ENCODE measurements around the gene COPE. TPM values are rescaled to one million over a fixed set of nuclear protein-coding genes. Genes with fewer than 3 reads are reported as not detected.

Gene COPE
- total and polyA plus RNA-seq, 10 donors = 135 to 261 (median 180) TPM

- 86 to 93% (median 91%) methylated on average over 28 to 34 of the region's 34 CpGs for WGBS, 5 donors
- TF ChIP-seq CTCF (IDR thresholded peaks at IDR 0.05 in 8 of 11, conservative IDR thresholded peaks at IDR 0.05 in 3 of 11) = no peak
- TF ChIP-seq POLR2A (IDR thresholded peaks at IDR 0.05) = no peak
- TF ChIP-seq POLR2AphosphoS5 (IDR thresholded peaks at IDR 0.05) = no peak
- peaks cover 0 to 6% (median 0%) of the 10 kb centered on the region in 8 donors for H3K9me3 ChIP-seq
- DNase-seq = peak; percentile 52
- H3K36me3 ChIP-seq = no peaks in the 10 kb centered on the region
- H3K27ac ChIP-seq = no peak overlapping the region
- H3K27me3 ChIP-seq (replicated peaks in 1 of 7) = no peaks in the 10 kb centered on the region
- intact Hi-C loops (cut with DNase I; ENCODE audit: low total_unique reads) = no loop called here
- H3K4me1 ChIP-seq = no peaks in the 10 kb centered on the region
- H3K4me3 ChIP-seq = no peak overlapping the region
Measured at GRCh38 chr19:18878858-18879578, 40.2 kb downstream of the COPE start.

GRCh38 chr19:18878058-18878797, 41.0 kb downstream of the COPE start:
- TF ChIP-seq POLR2AphosphoS5 (IDR thresholded peaks at IDR 0.05) (peak in 1 of 3 donors; percentile 5), CTCF (IDR thresholded peaks at IDR 0.05 in 8 of 11, conservative IDR thresholded peaks at IDR 0.05 in 3 of 11) (no peak)
- H3K27ac ChIP-seq = no peak overlapping the region
- no peaks in the 10 kb centered on the region for H3K4me1 ChIP-seq
- peak; percentile 59 for DNase-seq
- H3K4me3 ChIP-seq = no peak overlapping the region
- no peaks in the 10 kb centered on the region for H3K27me3 ChIP-seq (replicated peaks in 1 of 7)
- intact Hi-C loops (cut with DNase I; ENCODE audit: low total_unique reads) = no loop called here
- WGBS, 5 donors = 91 to 95% (median 93%) methylated on average over 19 to 25 of the region's 25 CpGs
- no peaks in the 10 kb centered on the region for H3K36me3 ChIP-seq
- H3K9me3 ChIP-seq = peaks cover 0 to 6% (median 0%) of the 10 kb centered on the region in 8 donors

GRCh38 chr19:18876865-18877264, 42.3 kb downstream of the COPE start:
- no peak for DNase-seq
- intact Hi-C loops (cut with DNase I; ENCODE audit: low total_unique reads) = no loop called here
- H3K27ac ChIP-seq = no peak overlapping the region
- H3K27me3 ChIP-seq (replicated peaks in 1 of 7) = no peaks in the 10 kb centered on the region
- TF ChIP-seq POLR2A (IDR thresholded peaks at IDR 0.05) (no peak), CTCF (IDR thresholded peaks at IDR 0.05 in 8 of 11, conservative IDR thresholded peaks at IDR 0.05 in 3 of 11) (no peak), POLR2AphosphoS5 (IDR thresholded peaks at IDR 0.05) (no peak)
- no peaks in the 10 kb centered on the region for H3K36me3 ChIP-seq
- 93 to 97% (median 94%) methylated on average over 7 of the region's 7 CpGs for WGBS, 5 donors
- H3K9me3 ChIP-seq = peaks cover 0 to 6% (median 0%) of the 10 kb centered on the region in 8 donors
- no peak overlapping the region for H3K4me3 ChIP-seq
- no peaks in the 10 kb centered on the region for H3K4me1 ChIP-seq

GRCh38 chr19:18875726-18876125, 43.5 kb downstream of the COPE start:
- Histone ChIP-seq H3K9me3 (peaks cover 0 to 6% (median 0%) of the 10 kb centered on the region in 8 donors), H3K27me3 (replicated peaks in 1 of 7) (peaks cover 0 to 7% (median 0%) of the 10 kb centered on the region in 7 donors), H3K36me3 (no peaks in the 10 kb centered on the region), H3K4me1 (peaks cover 0 to 6% (median 3%) of the 10 kb centered on the region in 6 donors), H3K4me3 (no peak overlapping the region), H3K27ac (no peak overlapping the region)
- intact Hi-C loops (cut with DNase I; ENCODE audit: low total_unique reads) = no loop called here
- no peak for TF ChIP-seq CTCF (IDR thresholded peaks at IDR 0.05 in 8 of 11, conservative IDR thresholded peaks at IDR 0.05 in 3 of 11)
- no peak for DNase-seq
- WGBS, 5 donors = 83 to 91% (median 87%) methylated on average over 5 of the region's 5 CpGs

Data from spleen (tissue), 11 donors.